Occipital lobe (tissue), 2 donors: ENCODE results near the gene CDKL4. TPM values are rescaled to one million over a fixed set of nuclear protein-coding genes. Genes with fewer than 3 reads are reported as not detected.
"Not testable (repeated sequence)": the region's sequence is repeated elsewhere in the genome, so short reads cannot be mapped to it uniquely, and the experiment has no call there.

Source experiments
- DNase-seq: peaks from one replicate; lab custom pipeline; 2025; lab: John Stamatoyannopoulos, UW
- total RNA-seq: library from RNA; depleted of rRNA; stranded (reverse); fragments of >200 nt; gene quantifications from one replicate; pipeline ENCODE4 v1.2.3, GENCODE V29; 2014

Gene CDKL4
- total RNA-seq, 1 donor from 2014 or later, result 10.1 TPM

DNA sequence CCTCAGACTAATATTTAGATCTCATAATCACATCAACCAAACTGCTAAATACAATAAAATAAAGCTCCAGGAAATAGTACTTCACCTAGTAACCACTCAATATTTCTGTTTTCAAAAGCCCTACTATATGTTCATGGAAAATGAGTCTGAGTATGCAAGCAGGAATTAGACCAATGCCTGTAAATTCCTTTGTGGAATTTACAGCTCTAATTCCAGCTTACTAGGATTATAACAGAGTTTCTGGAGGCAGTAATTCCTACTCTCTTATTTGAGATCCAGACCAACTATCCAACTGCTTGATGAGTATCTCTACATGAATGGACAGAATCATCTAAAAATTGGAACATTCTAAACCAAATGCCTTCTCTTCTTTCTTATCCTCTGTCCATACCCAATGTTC, 11.6 kb downstream of the CDKL4 start:
- DNase-seq, result no peak

DNA sequence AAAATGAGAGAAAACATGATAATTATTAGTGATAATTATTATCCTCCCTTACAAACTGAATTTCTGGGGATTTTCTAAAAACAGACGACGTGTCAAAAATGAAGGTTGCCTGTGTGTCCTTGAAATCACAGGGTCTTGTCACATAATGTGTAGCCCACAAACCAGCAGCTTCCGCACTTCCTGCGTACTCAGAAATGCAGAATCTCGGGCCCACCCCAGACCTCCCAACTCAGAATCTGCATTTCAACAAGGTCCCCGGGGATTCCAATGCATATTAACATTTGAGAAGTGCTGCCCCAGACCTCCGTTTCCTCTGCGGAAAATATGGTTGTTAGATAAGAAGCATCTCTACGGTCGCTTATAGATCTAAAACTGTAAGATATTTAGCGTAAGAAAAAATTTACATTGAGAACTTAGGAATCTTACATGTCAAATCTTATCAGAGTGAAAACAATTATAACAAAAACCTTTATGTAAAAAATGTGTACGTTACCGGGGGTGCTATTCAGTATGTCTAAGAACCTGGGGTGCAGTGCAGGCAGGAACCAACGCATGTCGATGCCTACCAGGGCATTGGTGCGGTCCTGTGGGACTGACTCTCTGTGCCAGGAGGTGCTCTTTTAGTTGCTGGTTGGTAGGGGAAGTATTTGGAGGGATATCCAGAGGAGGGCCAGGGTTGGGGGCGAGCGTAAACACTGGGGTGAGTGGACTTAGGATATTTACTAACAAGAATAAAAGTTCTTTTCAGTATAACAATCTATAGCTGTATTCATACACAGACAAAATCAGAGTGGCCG, 15.2 kb downstream of the CDKL4 start:
- DNase-seq, result no peak

DNA sequence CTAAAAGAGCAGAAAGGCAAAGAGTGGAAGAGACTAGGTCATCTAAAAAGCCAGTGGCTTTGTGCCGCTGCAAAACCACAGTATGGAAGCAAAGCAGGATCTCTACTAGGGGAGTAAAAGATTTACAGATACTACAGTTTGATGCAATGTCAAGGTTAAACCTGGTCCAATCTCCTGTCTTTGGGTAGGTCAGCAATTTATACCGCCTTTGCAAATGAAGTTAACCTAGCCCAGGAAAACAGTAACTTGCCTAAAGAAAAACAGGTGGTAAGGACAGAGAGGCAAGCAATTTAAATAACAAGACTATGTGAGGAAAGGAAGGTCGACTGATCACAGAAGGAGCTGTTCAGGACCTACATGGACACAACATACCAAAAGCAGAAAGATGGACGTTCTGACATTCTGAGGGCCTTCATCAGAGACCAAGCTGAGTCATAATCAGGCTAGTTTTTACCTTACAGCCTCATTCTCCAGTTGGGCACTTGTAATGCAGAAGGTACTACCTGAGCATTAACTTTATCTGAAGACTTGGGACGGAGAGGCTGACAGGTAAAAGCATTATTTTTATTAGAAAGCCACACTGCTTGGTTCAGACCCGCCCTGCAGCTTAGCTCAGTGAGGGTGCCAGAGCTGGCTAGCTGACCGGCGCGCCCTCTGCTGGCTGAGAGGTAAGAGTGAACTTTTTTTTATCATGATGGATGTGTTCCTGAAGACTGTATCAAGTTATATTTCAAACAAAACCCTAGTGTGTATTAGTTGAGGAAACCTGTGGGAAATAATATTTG, 15.9 kb downstream of the CDKL4 start:
- peak; percentile 52 for DNase-seq

DNA sequence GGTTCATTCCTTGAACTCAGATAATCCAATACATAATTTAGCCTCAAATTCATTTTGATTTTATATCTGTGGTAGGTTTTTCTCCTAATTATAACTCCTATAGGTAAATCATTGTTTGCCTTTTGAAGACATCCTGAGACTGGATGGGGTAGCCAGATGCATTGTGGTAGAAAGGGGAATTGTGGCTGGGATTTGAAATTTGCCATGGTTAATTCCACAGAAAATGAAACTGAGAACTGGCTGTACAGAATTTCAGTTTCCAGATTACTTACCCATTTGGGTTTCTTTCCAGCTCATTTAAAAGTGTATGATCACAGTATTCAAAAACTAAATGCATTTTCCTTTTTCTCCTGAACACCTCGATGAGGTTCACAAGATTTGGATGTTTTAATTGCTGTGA, 18.2 kb downstream of the CDKL4 start:
- no peak for DNase-seq

DNA sequence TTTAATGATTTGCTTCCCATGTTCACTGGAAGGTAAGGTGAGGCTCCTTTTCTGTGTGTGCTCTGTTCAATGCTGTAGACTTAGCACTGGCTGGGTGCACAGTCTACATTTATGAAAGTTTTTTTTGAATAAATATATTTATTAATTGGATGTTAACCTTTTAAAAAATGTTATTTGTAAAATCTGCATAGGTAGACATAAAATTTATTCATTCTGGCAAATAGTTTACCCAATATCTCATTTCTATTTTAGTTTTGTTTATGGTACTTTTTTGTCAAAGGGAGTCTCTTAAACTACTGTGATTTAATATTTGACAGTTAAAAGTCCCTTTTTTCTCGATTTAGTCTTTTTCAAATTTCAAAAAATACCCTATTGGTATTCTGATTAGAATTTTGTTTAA, 19.9 kb downstream of the CDKL4 start:
- no peak for DNase-seq

DNA sequence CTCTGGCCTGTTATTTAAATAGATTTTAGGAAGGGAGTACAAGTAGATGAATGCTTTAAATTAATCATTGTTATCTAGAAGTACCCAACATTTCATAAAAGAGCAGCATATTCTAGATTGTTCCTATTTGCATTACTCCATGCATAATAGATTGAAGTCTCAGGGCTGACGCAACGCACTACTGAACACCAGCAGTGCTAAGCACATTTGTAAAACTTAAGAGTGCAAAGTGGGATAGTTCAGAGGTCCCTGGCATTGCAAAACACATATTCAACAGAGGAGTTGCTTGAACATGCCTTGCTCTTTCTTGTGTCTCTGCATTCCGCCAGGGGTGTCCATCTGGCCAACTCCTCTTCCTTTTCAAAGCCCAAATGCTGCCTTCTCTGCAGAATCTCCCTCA, 22.3 kb downstream of the CDKL4 start:
- DNase-seq, result no peak

DNA sequence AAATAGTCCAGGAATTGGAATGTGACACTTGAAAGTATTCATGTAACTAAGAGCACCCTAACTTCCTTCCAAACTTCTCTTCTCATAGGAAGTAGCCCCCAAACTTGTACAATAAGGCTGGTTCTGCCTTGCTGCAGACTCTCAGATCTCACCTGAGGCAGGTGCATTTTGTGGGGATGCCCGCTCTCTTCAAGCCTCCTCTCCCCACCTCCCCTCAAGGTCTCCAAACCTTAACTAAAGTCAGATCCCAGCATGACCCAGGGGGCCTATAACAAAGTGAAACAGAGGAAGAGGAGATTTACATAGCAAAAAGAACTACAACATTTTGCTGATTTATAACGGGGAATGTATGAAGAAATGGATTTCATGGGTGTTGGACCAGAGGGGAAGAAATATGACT, 23.6 kb downstream of the CDKL4 start:
- DNase-seq, result no peak

DNA sequence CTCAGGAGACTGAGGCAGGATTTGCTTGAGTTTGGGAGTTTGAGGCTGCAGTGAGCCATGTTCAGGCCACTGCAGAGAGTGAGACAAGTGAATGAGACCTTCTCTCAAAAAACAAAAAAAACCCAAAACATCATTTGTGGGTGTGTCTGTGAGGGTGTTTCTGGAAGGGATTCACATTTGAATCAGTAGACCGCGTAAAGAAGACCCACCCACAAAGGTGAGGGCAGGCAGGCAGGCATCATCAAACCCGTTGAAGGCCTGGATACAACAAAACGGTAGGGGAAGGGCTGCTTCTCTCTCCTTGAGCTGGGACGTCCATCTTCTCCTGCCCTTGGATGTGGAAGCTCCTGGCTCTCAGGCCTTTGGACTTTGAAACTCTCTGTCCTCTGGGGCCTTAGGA, 25.4 kb downstream of the CDKL4 start:
- DNase-seq, result no peak

DNA sequence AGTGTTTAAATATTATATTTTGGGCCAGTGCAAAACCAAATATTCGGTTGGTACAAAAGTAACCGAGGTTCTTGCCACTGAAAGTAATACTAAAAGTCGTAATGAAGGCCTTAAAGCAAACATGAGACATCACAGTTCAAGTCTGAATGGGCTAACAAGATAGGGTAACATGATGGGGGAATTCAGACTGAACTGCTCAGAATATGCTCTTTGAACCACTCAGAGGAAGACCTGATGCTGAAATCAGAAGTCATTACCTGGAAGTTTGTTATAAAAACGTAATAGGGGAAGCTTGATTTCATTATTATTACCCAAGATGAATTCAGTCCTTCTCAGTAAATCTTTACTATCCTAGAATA, 26.6 kb downstream of the CDKL4 start:
- DNase-seq, result no peak

DNA sequence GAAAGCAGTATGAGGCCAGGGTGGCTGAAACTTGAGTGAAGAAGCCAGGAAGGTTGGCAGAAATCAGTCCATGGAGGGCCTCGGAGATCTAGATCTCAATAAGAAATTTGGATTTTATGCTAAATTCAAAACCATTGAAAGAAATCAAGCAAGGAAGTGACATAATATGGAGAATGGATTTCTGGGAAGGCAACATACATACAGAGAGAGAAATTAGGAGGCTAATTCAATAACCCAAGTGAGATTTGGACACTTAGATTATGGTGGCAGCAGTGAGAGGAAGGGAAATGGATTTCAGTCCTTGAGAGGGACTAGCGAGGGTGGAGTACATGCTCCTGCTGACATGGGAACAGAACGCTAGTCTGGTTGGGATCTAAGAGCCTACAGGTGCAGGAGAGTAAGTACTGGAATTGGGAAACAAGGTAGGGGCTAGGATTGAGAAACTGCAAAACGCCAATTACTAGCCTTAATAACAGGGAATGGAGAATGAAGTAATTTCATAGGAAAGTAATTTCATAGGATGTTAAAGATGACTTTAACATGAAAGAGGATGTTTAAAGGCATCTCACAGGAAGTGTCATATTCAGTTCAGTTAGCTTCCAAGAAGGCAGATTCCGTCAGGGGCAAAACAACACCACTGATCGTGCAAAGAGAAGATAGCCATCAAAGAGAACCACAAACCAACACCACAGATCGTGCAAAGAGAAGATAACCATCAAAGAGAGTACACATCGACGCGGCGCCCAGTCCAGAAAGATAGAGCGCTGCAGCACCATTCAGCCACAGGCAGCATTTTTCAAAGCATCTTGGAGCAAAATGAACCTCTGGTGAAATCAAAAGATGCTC, 27.2 kb downstream of the CDKL4 start:
- DNase-seq, result no peak

DNA sequence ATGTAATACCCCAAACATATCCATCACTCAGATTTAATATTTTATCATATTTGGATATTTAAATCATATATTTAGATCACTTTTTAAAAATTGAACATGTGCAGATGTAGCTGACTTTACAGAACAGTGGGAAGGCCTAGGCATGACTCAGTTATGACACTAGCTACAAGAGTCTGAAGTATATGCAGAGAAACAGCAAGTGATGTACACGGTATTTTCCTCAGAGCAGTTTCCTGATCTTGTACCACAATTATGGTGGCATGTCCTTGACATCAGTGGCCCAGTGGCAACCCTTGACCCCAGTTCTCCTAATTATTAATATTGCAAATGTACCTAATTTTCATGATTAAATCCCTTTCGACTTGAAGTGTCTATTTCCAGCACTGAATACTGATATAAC, 28.2 kb downstream of the CDKL4 start:
- no peak for DNase-seq

DNA sequence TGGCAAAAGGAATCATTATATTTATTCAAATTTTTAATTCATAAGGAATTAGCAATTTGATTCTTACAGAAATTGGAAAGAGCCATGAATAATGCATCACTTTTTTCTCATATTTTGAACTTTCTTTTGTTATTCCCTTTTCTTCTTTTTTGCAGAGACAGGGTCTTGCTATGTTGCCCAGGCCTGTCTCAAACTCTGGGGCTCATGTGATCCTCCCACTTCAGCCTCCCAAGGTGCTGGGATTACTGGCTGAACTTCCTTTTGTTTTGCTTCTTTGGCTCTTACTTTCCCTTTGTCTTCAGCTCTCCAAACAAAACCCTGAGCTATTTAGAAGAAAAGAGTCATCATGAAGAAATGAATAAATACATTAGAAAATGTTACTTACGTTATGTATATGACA, 30.8 kb downstream of the CDKL4 start:
- DNase-seq, result no peak

DNA sequence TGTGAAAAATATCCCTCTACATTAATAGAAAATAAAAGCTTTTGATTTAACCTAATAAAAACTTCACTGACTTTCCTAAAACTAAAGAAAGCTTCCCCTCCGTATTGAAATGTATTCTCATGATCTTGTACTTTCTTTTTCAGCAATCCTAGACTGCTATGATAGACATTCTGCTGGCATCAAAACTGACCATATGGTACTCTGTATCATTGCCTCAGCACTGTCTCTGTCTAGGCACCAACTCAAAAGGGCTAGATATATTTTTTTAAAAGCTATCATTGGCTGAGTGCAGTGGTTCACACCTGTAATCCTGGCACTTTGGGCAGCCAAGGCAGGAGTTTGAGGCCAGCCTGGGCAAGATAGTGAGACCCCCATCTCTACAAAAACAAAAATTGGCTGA, 32.9 kb downstream of the CDKL4 start:
- no peak for DNase-seq

DNA sequence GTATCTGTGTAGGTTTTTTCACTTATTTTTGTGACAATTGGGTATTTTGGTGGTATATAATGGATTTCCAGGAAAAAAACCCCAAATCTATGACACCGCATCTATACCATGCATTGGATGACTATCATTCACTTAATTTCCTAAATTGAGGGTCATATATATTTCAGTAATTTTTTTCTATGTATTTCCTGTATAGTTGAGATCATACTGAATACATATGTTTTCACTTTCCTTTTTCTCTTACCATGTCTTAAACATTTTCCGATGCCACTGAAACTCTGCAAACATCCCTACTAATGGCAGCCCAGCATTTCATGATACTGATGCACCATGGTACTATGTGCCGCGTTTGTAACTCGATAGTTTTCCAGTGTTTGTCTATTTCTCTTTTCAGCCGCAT, 40.4 kb downstream of the CDKL4 start:
- no peak for DNase-seq

DNA sequence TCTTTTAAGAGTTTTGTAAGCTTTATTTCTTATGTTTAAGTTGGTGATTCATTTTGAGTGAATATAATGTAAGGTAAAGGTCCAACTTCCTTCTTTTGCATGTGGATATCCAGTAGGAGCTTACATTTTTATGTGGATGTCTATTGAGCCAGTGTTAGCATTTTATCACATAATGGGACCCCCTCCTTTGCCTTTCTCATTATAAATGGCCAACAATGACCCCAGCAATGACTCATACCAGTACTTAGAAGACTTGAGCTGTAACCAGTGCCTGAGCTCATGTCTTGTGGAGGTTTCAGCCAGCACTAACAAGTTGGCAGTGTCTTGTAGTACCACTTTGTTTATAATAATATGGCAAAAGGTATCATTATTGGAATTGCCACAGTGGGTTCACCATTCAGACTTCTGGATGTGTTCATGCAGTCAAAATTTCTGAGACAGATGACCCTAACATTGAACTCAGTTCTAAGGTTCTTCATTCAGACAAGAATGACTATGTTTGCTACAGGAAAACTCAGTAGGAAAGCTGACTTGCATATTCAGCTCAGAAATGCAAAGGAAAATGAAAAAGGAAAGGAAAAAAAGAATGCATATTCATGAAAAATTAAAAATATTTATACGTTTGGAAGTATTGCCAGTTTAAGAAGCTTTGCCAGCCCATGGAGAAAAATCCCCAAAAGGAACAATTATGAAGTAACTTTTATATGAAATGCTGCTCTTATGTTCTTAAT, 41.0 kb downstream of the CDKL4 start:
- no peak for DNase-seq

DNA sequence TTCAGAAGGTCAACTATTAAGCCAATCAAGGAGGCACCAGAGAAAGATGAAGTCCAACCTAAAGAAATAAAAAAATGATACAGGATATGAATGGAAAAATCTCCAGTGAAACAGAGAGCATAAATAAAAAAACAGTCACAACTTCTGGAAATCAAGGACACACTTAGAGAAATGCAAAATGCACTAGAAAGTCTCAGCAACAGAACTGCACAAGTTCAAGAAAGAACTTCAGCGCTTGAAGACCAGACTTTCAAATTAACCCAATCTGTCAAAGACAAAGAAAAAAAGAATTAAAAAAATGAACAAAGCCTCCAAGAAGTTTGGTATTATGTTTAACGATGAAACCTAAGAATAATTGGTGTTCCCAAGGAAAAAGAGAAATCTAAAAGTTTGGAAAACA, 46.8 kb downstream of the CDKL4 start:
- not testable (repeated sequence) for DNase-seq

DNA sequence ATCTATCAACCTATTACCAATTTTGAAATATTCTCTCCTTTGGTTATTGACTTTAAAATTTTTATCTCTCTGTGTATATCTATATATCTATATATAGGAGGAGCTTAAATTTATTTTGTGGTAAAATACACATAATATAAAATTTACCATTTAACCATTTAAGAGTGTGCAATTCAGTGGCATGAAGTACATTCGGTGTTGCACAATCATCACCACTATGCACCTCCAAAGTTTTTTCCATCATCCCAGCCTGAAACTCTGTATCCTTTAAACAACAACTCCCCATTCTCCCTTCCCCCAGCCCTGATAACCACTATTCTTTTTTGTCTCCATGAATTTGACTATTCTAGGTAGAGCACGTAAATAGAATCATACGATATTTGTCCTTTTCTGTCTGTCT, 49.1 kb downstream of the CDKL4 start:
- no peak for DNase-seq

DNA sequence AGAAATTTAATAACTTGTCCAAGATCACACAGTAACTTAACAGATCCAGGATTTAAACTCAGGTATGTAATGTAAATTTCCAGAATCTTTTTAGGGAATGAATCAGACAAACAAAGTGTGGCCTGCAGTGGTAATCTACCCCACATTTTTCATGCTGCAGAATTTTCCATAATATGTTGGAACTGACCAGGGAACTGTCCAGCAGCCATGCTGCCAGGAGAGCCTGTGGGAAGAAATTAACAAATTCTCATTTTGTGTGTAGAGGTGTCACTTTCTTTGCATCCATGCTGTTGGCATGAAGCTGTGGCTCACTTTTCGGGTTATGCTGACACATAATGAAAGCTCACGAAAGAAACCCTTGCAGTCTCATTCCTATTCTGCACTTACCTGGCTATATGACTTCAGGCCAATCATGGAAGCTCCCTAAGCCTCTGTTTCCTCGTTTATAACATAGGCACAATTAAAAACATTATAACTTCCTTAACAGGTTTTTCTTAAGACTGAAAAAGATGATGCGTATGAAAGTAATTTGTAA, 54.7 kb downstream of the CDKL4 start:
- no peak for DNase-seq

DNA sequence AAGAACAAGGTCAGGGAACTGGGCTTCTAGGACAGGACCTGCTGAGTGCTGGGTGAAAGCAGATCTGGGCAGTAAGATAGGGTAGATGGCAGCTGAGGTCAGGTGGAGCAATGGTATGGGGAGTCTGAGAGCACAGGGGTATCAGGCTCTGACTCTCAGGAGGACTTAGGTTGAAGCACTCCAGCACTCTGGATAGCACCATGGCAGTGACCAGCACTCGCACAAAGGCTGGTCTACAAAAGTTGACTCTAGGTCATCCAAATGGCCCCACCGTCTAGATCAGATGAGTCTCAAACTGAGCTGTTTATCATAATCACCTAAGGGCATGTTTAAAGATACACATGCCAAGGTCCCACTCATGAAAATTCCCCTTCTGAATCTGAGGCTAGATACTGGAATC, 60.1 kb downstream of the CDKL4 start:
- DNase-seq, result no peak

DNA sequence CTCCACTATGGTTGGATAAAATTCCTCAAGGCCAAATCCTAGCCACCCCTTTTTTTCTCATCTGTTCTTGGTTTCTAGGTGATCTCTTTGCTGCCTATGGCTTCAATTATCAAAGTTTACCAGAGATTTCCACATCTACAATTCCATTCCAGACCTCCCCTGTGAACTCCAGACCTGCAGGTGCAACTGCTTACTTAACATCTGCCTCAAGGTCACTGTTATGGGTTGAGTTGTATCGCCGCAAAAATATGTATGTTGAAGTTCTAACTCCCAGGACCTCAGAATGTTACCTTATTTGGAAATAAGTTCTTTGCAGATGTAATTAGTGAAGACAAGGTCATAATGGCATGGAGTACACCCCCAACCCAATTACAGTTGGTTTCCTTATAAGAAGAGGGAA, 62.5 kb downstream of the CDKL4 start:
- DNase-seq, result no peak
